Ishikawa (cell line): ENCODE data around the gene HOXD8.

Experiments used
- CEBPB ChIP-seq: IDR thresholded peaks from 2 replicates; pipeline ENCODE4 v1.6.1; 2012
- CREB1 ChIP-seq: IDR thresholded peaks from 2 replicates; pipeline ENCODE4 v1.6.1; 2012; ENCODE audit warnings: low read depth
- EP300 ChIP-seq: IDR thresholded peaks from 2 replicates; pipeline ENCODE4 v1.6.1; 2012; ENCODE audit warnings: borderline replicate concordance
- TF ChIP-seq, protein P1 (sequence below): IDR thresholded peaks from 2 replicates; pipeline ENCODE4 v1.6.1; 2012; ENCODE audit warnings: low read depth, mild to moderate bottlenecking
- TF ChIP-seq, protein P2 (sequence below): IDR thresholded peaks from 2 replicates; pipeline ENCODE4 v1.6.1; 2012
- TF ChIP-seq, protein P3 (sequence below): IDR thresholded peaks from 2 replicates; pipeline ENCODE4 v1.6.1; 2012

DNA sequence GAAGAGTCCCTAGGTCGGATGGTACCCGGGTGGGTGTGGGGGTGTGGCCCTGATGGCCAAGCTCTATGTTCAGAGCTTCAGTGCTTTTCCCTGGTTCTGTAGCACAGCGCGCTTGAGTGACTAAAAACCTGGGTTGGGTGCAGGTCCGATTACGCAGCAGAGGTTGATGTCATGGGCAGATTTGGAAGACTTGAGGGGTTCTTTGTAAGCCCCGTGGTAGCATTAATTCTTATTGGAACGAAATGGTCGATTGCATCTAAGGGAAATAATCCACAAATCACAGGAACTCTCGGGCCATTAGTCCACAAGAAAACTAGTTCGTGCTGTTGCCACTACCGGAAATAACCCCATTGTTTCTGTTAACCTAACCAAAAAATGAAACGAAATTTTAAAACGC, 9.0 kb downstream of the HOXD8 start:
- TF ChIP-seq, protein P1, sequence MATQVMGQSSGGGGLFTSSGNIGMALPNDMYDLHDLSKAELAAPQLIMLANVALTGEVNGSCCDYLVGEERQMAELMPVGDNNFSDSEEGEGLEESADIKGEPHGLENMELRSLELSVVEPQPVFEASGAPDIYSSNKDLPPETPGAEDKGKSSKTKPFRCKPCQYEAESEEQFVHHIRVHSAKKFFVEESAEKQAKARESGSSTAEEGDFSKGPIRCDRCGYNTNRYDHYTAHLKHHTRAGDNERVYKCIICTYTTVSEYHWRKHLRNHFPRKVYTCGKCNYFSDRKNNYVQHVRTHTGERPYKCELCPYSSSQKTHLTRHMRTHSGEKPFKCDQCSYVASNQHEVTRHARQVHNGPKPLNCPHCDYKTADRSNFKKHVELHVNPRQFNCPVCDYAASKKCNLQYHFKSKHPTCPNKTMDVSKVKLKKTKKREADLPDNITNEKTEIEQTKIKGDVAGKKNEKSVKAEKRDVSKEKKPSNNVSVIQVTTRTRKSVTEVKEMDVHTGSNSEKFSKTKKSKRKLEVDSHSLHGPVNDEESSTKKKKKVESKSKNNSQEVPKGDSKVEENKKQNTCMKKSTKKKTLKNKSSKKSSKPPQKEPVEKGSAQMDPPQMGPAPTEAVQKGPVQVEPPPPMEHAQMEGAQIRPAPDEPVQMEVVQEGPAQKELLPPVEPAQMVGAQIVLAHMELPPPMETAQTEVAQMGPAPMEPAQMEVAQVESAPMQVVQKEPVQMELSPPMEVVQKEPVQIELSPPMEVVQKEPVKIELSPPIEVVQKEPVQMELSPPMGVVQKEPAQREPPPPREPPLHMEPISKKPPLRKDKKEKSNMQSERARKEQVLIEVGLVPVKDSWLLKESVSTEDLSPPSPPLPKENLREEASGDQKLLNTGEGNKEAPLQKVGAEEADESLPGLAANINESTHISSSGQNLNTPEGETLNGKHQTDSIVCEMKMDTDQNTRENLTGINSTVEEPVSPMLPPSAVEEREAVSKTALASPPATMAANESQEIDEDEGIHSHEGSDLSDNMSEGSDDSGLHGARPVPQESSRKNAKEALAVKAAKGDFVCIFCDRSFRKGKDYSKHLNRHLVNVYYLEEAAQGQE, result no peak
- TF ChIP-seq, protein P2, sequence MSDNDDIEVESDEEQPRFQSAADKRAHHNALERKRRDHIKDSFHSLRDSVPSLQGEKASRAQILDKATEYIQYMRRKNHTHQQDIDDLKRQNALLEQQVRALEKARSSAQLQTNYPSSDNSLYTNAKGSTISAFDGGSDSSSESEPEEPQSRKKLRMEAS, result no peak
- TF ChIP-seq, protein P3, sequence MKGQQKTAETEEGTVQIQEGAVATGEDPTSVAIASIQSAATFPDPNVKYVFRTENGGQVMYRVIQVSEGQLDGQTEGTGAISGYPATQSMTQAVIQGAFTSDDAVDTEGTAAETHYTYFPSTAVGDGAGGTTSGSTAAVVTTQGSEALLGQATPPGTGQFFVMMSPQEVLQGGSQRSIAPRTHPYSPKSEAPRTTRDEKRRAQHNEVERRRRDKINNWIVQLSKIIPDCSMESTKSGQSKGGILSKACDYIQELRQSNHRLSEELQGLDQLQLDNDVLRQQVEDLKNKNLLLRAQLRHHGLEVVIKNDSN, result no peak
- no peak for TF ChIP-seq CREB1
- TF ChIP-seq EP300, result no peak
- TF ChIP-seq CEBPB, result no peak
